Mesendoderm (in vitro differentiated cells): Measurements from ENCODE around the gene TAF4B.
"Not testable (repeated sequence)": the region's sequence is repeated elsewhere in the genome, so short reads cannot be mapped to it uniquely, and the experiment has no call there.

Experiments used
- DNase-seq: peaks from one replicate; pipeline ENCODE4 v3.0.0; 2013
- H2AK5ac ChIP-seq: 2 replicates; pipeline ENCODE4 v1.6.1; 2013; ENCODE audit warnings: low read length, inconsistent platforms
- H2BK120ac ChIP-seq: 2 replicates; pipeline ENCODE4 v1.6.1; 2013; ENCODE audit warnings: low read depth, mild to moderate bottlenecking, low read length, moderate library complexity, mixed read lengths
- H2BK15ac ChIP-seq: replicated peaks from 2 replicates; pipeline ENCODE4 v1.6.1; 2013; ENCODE audit warnings: low read depth, mild to moderate bottlenecking, moderate library complexity
- H2BK5ac ChIP-seq: 2 replicates; pipeline ENCODE4 v1.6.1; 2013; ENCODE audit warnings: low read length, inconsistent platforms
- H3K18ac ChIP-seq: 2 replicates; pipeline ENCODE4 v1.6.1; 2013; ENCODE audit warnings: mild to moderate bottlenecking, low read length, mixed read lengths
- H3K23ac ChIP-seq: one replicate; pipeline ENCODE4 v1.6.1; 2013; ENCODE audit warnings: low read length
- H3K27ac ChIP-seq: 2 replicates; pipeline ENCODE4 v1.5.1; 2013; ENCODE audit warnings: low read depth, mild to moderate bottlenecking, inconsistent platforms, low read length, moderate library complexity
- H3K27me3 ChIP-seq: 2 replicates; pipeline ENCODE4 v1.6.1; 2013; ENCODE audit warnings: low read length, control low read depth, mild to moderate bottlenecking, inconsistent platforms; ENCODE audit not compliant: insufficient read depth, poor library complexity
- H3K36me3 ChIP-seq: 2 replicates; pipeline ENCODE4 v1.6.1; 2013; ENCODE audit warnings: low read length, inconsistent platforms; ENCODE audit not compliant: control insufficient read depth, insufficient read depth
- H3K4ac ChIP-seq: one replicate; pipeline ENCODE4 v1.6.1; 2013; ENCODE audit warnings: low read depth, mild to moderate bottlenecking, low read length, moderate library complexity
- H3K4me1 ChIP-seq: 2 replicates; pipeline ENCODE4 v1.6.1; 2013; ENCODE audit warnings: low read depth, low read length, inconsistent platforms; ENCODE audit not compliant: control insufficient read depth
- H3K4me2 ChIP-seq: 2 replicates; pipeline ENCODE4 v1.6.1; 2013; ENCODE audit warnings: low read length
- H3K4me3 ChIP-seq: 2 replicates; pipeline ENCODE4 v1.5.1; 2013; ENCODE audit warnings: mild to moderate bottlenecking, low read length
- H3K56ac ChIP-seq: one replicate; pipeline ENCODE4 v1.6.1; 2013; ENCODE audit warnings: low read length
- H3K79me1 ChIP-seq: 2 replicates; pipeline ENCODE4 v1.6.1; 2013; ENCODE audit warnings: low read length, inconsistent platforms
- H3K79me2 ChIP-seq: 2 replicates; pipeline ENCODE4 v1.6.1; 2013; ENCODE audit warnings: mild to moderate bottlenecking, low read length; ENCODE audit not compliant: control insufficient read depth, insufficient read depth
- H3K9ac ChIP-seq: 2 replicates; pipeline ENCODE4 v1.6.1; 2013; ENCODE audit warnings: low read length, inconsistent platforms
- H4K5ac ChIP-seq: one replicate; pipeline ENCODE4 v1.6.1; 2013; ENCODE audit warnings: low read length
- H4K8ac ChIP-seq: one replicate; pipeline ENCODE4 v1.6.1; 2013; ENCODE audit warnings: low read depth, mild to moderate bottlenecking, control low read depth, low read length, moderate library complexity
- whole genome bisulfite sequencing: extraction: QIAGEN DNeasy Blood & Tissue Kit; methylation state at CpG from one replicate; pipeline ENCODE4 v1.1.7; 2013; ENCODE audit warnings: low lambda C conversion rate, missing lambda C conversion rate; ENCODE audit not compliant: insufficient coverage; ENCODE audit errors: extremely low coverage; 5-methylcytosine and 5-hydroxymethylcytosine counted together

TAF4B gene

DNA sequence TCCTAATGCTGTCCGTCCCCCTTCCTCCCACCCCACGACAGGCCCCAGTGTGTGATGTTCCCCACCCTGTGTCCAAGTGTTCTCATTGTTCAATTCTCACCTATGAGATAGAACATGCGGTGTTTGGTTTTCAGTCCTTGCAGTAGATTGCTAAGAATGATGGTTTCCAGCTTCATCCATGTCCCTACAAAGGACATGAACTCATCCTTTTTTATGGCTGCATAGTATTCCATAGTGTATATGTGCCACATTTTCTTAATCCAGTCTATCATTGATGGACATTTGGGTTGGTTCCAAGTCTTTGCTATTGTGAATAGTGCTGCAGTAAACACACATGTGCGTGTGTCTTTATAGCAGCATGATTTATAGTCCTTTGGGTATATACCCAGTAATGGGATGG lies 12.5 kb downstream of the TAF4B start:
- not testable (repeated sequence) for H3K4me1 ChIP-seq, H3K36me3 ChIP-seq, H3K56ac ChIP-seq, H3K4me3 ChIP-seq, H3K9ac ChIP-seq, H4K5ac ChIP-seq, H3K23ac ChIP-seq, H3K79me1 ChIP-seq, H2AK5ac ChIP-seq, H3K18ac ChIP-seq, H3K27me3 ChIP-seq, H4K8ac ChIP-seq, H2BK5ac ChIP-seq, H2BK15ac ChIP-seq, H2BK120ac ChIP-seq, H3K4me2 ChIP-seq, H3K4ac ChIP-seq, H3K27ac ChIP-seq, DNase-seq
- peaks cover 14% of the 10 kb centered on the region for H3K79me2 ChIP-seq
- WGBS = no CpG with 5 or more reads among the region's 4 CpGs

DNA sequence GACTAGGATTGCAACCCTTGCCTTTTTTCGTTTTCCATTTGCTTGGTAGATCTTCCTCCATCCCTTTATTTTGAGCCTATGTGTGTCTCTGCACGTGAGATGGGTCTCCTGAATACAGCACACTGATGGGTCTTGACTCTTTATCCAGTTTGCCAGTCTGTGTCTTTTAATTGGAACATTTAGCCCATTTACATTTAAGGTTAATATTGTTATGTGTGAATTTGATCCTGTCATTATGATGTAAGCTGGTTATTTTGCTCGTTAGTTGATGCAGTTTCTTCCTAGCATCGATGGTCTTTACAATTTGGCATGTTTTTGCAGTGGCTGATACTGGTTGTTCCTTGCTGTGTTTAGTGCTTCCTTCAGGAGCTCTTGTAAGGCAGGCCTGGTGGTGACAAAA lies 16.1 kb downstream of the TAF4B start:
- H4K8ac ChIP-seq, H3K4me1 ChIP-seq, H3K27ac ChIP-seq, H3K79me2 ChIP-seq, H2AK5ac ChIP-seq, H3K4me3 ChIP-seq, H3K18ac ChIP-seq, H2BK15ac ChIP-seq, H4K5ac ChIP-seq, DNase-seq, H3K4ac ChIP-seq, H3K23ac ChIP-seq, H2BK120ac ChIP-seq, H3K36me3 ChIP-seq, H3K56ac ChIP-seq, H3K79me1 ChIP-seq, H2BK5ac ChIP-seq, H3K9ac ChIP-seq, H3K4me2 ChIP-seq, H3K27me3 ChIP-seq: not testable (repeated sequence)
- WGBS = no CpG with 5 or more reads among the region's 4 CpGs

DNA sequence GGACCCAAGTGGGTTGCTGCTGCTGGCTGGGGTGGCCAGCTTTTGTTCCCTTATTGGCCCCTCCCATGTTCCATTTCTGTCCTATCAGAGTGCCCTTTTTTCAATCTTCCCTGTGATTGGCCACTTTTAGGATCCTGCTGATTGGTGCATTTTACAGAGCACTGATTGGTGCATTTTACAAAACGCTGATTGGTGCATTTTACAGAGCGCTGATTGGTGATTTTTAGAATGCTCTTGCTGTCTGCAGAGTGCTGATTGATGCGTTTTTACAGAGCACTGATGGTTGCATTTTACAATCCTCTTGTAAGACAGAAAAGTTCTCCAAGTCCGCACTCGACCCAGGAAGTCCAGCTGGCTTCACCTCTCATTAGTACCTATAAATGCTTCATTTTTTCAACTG lies 19.2 kb downstream of the TAF4B start:
- not testable (repeated sequence) for H2BK15ac ChIP-seq, H3K36me3 ChIP-seq, H3K4me2 ChIP-seq, H3K79me1 ChIP-seq, H2AK5ac ChIP-seq, H2BK5ac ChIP-seq, H2BK120ac ChIP-seq, H4K8ac ChIP-seq, H3K56ac ChIP-seq, H3K27me3 ChIP-seq, H3K23ac ChIP-seq, H4K5ac ChIP-seq, H3K9ac ChIP-seq, H3K4me3 ChIP-seq, DNase-seq, H3K4ac ChIP-seq, H3K27ac ChIP-seq, H3K18ac ChIP-seq, H3K79me2 ChIP-seq, H3K4me1 ChIP-seq
- WGBS = no CpG with 5 or more reads among the region's 5 CpGs

DNA sequence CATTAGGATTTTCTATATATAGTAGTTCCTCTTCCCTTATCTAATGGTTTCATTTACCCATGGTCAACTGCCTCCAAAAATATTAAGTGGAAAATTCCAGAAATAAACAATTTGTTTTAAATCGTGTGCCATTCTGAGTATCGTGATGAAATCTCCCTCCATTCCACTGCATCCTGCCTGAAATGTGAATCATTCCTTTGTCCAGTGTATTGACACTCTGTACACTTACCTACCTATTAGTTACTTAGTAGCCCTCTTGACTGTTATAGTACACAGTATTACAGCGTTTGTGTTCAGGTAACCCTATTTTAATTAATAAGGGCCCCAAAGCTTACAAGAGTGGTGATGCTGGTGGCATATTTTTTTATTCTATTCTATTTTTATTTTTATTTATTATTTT lies 26.2 kb downstream of the TAF4B start:
- no peak overlapping the region for H3K18ac ChIP-seq
- H3K9ac ChIP-seq = no peak overlapping the region
- H3K36me3 ChIP-seq = no peaks in the 10 kb centered on the region
- no peak overlapping the region for H2BK120ac ChIP-seq
- H4K8ac ChIP-seq = no peak overlapping the region
- H3K56ac ChIP-seq = no peak overlapping the region
- no peak overlapping the region for H3K23ac ChIP-seq
- no peaks in the 10 kb centered on the region for H3K4me1 ChIP-seq
- H4K5ac ChIP-seq = no peak overlapping the region
- DNase-seq = no peak
- no peak overlapping the region for H3K4me2 ChIP-seq
- no peaks in the 10 kb centered on the region for H3K27me3 ChIP-seq
- no peak overlapping the region for H2BK15ac ChIP-seq
- H3K4ac ChIP-seq = no peak overlapping the region
- H3K79me1 ChIP-seq = peaks cover 3% of the 10 kb centered on the region
- no CpG with 5 or more reads among the region's 3 CpGs for WGBS
- no peak overlapping the region for H2AK5ac ChIP-seq
- no peak overlapping the region for H2BK5ac ChIP-seq
- peaks cover 4% of the 10 kb centered on the region for H3K79me2 ChIP-seq
- no peak overlapping the region for H3K4me3 ChIP-seq
- no peak overlapping the region for H3K27ac ChIP-seq

DNA sequence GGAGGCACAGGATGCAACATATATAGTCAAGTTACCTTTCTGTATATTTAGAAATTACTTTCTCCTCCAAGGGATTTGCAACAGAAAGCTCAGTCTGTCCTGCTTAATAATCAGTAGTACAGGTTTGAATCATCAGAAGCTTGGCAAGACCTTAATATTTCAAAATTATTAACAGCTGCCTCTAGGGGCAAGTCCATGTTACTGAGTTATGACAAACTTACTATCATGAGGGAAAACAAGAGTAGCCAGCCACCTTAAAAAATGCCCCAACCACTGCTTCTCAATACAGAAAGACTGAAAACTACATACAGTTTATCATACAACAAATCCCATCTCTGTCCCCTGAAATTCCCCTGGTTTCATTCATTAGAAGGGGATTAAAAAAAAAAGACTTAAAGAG lies 28.6 kb downstream of the TAF4B start:
- H3K27me3 ChIP-seq, H3K56ac ChIP-seq, H3K23ac ChIP-seq, H2BK5ac ChIP-seq, H4K5ac ChIP-seq, H3K79me2 ChIP-seq, H3K79me1 ChIP-seq, H3K18ac ChIP-seq, H3K27ac ChIP-seq, H3K4me3 ChIP-seq, H2BK15ac ChIP-seq, H3K9ac ChIP-seq, H3K4ac ChIP-seq, H3K36me3 ChIP-seq, H4K8ac ChIP-seq, H3K4me1 ChIP-seq, H2BK120ac ChIP-seq, DNase-seq, H2AK5ac ChIP-seq, H3K4me2 ChIP-seq: not testable (repeated sequence)

DNA sequence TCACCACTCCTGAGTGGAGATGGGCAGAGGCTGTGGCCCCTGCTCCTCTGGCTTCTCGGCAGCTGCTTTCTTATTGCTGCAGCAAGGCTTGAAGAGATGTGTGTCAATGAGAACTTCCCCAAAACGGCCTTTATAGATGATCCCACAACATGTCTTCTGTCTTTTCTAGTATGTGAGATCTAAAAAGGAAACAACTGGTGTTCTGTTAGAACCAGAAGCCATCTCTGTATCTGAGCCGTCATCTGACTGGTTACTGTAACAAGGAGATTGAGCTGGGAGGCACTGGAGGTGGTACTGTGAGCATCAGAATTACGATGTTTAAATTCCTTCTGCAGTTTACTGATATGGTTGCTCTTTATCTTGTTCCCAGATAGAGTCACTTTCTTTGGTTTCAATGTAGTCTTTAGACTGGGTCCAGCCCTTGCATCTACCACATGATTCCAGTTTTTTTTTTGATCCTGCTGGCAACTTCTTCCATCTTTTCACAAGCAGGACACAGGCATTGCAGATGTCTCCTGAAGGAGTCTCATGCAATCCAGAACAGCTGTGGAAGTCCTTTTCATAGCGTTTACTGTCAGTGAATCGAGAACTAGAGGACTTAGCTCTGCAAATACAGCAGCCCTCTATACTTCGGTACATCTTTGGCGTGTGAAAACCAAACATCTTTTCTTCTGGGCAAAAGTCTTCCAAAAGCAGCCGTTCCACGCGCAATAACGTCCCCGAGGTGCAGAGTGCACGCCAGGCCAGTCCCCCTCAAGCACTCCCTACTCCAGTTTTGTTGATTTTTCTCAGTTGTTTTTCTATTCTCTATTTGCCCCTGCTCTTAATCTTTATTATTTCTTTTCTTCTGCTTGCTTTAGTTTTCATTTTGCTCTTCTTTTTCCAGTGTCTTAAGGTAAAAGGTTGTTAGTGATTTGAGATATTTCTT lies 29.7 kb downstream of the TAF4B start:
- no peaks in the 10 kb centered on the region for H3K4me1 ChIP-seq
- peak; percentile 9 for DNase-seq
- no peak overlapping the region for H4K5ac ChIP-seq

More for the DNA sequence above, 29.7 kb downstream of the TAF4B start:
- WGBS = no CpG with 5 or more reads among the region's 14 CpGs
- Histone ChIP-seq H3K36me3 (no peaks in the 10 kb centered on the region), H2BK5ac (no peak overlapping the region), H2AK5ac (no peak overlapping the region), H3K56ac (no peak overlapping the region), H3K4me3 (no peak overlapping the region), H3K79me1 (peaks cover 1% of the 10 kb centered on the region), H3K4ac (no peak overlapping the region), H3K79me2 (peaks cover 2% of the 10 kb centered on the region), H4K8ac (no peak overlapping the region), H3K23ac (no peak overlapping the region), H3K18ac (no peak overlapping the region), H2BK15ac (no peak overlapping the region), H3K27ac (no peak overlapping the region), H3K9ac (no peak overlapping the region), H2BK120ac (no peak overlapping the region), H3K27me3 (no peaks in the 10 kb centered on the region), H3K4me2 (no peak overlapping the region)
